COLO668 (cell line): Measurements from ENCODE around the gene CAT.

Experiments
- DNase-seq: peaks from one replicate; lab custom pipeline; 2025; ENCODE audit not compliant: unreplicated experiment; lab: John Stamatoyannopoulos, UW

CAT gene

DNA sequence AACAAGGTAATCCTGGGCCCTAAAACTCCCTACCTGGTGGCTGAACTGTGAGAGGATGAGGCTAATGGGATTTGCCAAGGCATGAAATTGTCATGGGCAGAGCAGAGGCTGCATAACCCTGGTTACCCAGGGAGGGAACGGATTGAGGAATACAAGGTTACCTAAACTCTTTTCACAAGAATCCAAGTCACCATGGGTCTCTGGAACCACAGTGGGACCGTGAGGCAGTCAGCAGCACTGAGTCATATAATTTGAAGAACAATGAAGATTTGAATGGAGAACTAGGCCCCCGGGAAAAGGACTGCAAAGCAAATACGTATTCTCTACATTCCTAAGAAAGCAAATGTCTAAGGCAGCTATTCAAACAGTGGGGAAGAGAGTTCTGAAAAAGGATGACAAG, 19.8 kb downstream of the CAT start:
- DNase-seq = no peak

DNA sequence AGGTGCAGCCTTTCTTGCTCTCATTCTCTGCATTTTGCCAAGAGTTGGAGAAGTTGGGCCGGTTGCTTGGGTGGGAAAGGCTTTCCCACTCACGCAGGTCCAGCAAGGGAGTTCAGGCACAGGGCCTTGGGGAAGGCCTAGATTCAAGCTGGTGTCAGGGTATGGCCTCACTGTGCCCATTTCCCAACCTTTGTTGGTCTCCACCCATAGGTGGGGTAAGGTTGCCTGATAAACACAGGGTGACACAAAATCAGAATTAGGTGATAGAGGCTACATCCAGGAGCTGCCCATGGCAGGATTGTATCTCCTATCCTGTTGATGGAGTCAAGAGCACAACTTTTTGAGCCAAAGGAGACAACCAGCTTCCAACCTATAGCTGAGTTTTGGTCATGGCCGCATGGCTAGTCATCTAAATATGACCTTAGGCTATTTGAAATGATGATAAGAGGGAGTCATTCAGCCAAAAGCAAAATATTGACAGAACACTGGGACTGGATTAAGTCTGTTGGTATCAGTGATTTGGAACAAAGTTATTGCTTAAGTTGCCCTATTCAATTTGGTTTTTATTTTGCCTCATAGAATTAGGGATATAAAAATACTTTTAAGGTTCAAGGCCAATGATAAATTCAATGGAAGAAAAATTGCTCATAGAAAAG, 20.9 kb downstream of the CAT start:
- DNase-seq = no peak

DNA sequence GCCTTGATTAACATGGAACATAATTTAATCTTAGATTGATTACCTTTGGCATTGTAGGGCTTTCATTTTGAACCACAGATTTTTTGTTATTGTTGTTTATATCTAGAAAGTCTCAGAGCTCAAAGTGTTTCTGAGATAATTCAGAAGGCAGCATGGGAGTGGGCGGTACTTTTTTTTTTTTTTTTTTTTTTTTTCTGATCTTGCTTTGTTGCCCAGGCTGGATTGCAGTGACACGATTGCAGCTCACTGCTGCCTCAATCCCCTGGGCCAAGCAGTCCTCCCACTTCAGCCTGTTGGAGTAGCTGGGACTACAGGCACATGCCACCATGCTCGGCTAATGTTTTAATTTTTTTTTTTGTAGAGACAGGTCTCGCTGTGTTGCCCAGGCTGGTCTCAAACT, 21.5 kb downstream of the CAT start:
- DNase-seq = no peak

DNA sequence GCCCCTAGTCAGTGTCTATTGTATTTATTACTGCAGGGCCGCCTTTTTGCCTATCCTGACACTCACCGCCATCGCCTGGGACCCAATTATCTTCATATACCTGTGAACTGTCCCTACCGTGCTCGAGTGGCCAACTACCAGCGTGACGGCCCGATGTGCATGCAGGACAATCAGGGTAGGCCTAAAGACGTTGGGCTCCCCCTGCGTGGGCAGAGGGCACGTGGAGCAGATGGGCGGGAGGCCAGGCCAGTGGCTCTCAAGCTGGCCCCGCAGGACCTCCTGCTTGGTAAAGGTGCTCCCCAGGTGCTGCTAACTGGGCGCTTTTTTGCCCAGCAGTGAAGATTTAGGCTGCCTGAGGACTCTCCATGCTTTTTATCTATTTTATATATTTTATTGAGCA, 22.5 kb downstream of the CAT start:
- DNase-seq = no peak

DNA sequence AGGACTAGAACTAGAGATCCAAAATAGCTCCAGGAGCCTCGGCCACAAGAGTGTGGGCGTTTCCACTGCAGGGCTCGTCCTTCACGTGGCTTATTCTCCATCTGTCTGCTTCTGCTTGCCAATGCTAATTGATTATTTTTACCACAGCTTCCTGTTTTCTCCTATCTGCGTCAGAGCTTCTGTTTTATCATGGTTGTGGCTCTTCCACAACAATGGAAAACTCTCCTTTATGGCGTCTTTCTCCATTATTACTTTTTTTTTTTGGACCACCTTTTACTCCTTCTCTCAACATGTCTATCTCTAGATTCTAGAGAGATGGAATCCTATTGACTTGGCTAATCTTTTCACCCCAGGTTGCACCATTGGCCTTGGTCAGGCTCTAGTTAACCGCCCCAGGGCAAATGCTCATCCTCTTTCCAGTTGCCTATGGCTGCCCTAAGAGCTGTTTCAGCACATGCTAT, 25.9 kb downstream of the CAT start:
- DNase-seq = no peak

DNA sequence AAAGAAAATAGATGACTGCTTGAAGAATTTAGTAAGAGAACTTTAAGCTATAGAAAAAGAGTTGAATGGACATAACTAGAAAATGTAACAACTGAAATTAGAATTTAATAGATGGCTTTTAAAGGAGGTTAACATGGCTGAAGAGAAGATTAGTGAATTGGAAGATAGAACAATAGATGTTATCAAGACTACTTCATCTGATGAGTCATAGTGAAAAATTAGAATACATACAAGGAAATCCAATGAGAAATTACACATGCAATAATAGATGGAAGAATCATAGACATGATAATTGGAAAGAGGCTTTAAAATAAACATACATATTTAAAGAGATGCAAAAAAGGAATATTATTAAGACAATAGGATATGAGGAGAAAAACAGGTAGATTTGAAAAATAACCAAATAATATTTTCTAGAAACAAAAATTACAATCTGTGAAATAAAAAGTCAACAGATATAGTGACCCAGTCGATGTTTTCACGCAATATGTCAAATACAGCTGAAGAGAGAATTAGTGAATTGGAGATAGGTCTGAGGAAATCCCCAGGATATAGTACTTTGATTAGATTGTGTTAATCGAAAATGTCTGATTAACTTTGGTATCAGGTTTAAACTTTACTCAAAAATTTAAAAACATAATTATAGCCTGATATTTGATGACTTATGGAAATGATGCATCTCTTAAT, 28.2 kb downstream of the CAT start:
- no peak for DNase-seq

DNA sequence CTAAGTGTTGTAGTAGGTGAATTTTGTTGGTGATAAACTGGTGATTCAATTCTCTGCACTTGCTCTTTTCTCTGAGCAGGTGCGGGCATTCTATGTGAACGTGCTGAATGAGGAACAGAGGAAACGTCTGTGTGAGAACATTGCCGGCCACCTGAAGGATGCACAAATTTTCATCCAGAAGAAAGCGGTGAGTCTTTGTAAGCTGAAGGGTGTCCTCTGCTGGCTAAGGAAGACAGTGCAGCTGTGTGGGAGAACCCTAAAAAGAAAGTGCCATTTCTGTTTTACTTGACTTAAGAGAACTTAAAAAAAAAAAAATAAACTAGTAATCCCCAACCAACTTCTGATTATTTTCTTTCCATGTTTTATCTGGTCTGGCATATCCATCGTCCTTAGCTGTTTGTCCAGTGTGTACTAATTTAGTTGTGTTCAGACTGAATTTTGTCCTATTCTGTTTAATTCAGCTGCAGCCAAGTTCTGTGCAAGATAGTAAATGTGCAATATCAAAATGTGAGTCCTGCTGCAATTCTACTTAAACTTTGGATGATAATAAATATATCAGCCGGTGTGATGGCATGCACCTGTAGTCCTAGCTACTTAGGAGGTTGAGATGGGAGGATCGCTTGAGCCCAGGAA, 29.6 kb downstream of the CAT start:
- DNase-seq = peak; percentile 7

DNA sequence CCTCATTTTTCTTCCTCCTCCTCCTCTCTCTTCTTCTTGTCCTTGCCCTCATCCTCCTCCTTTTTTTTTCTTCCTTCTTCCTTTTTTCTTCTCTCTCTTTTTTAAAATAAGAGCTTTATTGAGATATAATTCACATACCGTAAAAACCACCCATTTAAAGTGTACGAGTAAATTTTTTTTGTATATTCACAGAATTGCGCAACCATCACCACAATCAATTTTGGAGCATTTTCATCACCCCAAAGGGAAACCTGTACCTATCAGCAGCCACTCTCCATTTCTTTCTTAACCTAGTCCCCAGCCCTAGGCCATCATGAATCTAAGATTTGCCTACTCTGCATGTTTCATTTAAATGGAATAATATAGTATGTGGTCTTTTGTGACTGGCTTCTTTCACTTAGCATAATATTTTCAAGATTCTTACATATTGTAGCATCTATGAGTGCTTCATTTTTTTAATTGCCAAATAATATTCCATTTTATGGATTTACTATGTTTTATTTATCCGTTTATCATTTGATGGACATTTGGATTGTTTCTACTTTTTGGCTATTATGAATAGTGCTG, 35.0 kb downstream of the CAT start:
- no peak for DNase-seq

DNA sequence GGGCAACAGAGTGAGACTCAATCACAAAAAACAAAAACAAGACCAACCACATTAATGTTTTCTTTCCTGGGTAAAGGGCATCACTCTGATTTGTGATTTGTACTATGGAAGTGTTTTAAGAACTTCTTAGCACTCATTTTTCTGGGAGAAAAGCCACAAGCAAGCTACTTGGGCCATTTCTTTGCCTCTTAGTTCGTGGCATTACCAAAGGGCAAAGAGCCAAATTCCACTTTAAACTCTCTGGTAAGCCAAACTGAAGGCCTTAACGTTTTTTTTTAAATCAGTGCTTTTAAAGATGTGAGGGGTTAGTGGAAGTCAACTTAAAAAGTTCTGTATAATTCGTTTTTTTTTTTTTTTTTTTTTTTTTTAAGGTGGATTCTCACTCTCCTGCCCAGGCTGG, 36.9 kb downstream of the CAT start:
- DNase-seq = no peak

DNA sequence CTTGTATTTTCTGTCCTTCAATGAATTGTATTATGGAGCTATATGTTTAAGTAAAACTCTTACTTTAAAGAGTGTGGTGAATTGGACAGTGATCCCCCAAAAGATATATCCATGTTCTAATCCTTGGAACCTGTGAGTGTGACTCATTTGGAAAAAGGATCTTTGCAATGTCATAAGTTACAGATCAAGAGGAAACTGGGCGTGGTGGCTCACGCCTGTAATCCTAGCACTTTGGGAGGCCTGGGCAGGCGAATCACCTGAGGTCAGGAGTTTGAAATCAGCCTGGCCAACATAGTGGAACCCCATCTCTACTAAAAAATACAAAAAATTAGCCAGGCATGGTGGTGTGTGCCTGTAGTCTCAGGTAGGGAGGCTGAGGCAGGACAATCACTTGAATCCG, 38.1 kb downstream of the CAT start:
- DNase-seq = no peak

DNA sequence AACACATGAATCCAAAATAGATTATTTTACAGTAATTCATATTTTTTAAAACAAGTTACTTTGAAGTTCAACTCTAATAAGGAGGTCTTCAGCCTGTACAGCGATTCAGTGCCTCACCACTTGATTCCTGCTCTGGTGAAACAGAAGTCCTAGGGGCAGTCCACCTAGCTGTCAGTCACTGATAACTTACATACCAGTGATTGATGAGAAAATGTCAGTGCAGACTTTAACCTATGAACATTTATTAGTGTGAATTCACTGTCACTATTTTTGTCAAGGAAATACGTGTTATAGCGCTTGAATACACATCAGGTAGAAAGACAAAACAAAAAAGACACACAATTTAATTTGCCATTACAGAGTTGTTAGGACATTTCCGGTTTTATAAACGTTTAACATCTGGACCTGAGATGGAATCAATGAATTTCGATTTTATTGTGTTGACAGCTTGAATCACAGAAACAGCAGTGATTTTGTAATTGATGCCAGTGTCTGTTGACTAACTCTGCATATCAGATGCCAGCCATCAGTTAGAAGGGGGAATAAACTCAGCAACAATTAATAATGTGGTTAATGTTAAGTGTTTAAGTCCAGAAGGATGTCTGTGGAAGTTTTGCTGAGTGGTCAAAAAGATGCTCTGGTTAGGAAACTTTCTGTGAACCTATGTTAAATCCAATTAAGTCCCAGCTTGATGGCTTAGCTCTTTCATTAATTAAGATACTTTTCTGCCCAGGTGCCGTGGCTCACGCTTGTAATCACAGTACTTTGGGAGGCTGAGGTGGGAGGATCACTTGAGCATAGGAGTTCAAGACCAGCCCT, 40.3 kb downstream of the CAT start:
- no peak for DNase-seq

DNA sequence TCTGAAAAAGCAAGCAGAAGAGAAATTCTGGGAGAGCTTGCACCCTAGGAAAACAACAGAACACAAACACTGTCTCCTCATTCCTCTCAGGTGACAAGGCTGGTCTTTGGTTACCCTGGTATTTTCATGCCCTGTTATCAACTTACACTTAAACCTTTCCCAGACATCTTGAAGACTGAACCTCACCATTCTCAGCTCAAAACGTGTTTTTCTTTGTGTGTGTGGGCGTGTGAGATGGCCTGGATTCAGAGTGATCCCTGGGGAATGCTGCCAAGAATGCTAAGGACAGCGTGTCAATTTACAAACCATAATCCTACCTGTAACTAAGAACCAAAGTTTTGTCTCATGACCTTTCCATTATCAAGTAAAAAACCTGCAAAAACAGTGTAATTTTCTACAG, 41.6 kb downstream of the CAT start:
- DNase-seq = no peak

DNA sequence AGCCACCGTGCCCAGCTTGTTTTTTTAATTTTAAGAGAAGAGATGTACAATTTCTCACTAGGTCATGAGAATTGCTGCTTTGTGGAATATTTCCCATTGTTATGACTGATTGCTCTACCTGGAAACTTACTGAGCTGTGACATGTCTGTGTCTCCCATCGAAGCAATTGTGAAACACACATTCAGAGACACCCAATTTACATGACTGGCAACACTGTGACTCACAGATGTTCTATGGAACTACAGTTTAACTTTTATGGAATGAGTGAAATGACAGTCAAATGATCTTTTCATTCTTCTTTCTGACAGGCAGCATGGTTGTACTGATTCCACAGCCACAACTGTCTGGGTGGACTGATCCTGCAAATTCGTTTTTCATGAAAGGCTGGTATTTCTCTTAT, 42.6 kb downstream of the CAT start:
- no peak for DNase-seq

DNA sequence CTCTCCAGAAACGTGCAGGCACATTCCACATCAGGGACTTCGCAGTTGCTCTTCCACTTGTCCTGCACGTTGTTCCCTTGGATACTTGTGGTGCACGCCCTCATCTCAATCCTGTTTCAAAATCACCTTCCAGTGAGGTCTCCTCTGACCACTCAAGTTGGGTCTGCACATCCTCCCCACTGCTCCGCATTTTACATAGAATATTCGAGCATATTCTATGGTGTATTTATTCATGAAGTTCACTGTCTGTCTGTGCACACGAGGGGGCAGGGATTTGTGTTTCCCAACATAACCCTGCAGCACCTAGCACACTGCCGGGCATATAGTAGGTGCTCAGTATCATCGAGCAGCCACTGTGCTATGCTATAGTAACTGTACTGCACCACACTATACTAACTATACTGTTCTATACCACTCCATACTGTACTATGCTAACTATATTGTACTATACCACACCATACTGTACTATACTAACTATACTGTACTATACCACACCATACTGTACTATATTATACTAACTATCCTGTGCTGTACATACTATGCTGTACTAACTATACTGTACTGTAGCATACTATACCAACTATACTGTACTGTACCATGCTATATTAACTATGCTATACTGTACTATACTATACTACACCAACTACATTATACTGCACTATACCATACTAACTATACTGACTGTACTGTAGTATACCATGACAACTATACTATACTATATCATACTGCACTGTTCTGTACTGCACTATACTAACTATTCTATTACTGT, 44.6 kb downstream of the CAT start:
- no peak for DNase-seq

DNA sequence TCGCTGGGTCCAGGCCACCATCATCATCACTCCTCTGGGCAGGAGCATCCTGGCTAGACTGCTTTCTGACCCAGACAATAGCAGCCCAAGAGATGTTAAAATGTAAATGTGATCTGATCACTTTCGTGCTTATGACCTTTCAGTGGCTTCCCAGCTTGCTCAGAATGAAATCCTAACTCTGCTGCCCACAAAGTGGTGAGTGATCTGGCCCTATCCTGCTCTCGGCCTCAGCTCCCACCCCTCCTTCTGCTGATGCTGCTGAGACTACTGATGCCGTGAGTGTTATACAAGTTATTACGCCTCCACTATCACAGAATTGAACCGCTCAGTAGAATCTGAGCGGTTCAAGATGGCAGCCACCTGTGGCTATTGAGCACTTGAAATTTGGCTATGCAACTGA, 48.7 kb downstream of the CAT start:
- DNase-seq = no peak

DNA sequence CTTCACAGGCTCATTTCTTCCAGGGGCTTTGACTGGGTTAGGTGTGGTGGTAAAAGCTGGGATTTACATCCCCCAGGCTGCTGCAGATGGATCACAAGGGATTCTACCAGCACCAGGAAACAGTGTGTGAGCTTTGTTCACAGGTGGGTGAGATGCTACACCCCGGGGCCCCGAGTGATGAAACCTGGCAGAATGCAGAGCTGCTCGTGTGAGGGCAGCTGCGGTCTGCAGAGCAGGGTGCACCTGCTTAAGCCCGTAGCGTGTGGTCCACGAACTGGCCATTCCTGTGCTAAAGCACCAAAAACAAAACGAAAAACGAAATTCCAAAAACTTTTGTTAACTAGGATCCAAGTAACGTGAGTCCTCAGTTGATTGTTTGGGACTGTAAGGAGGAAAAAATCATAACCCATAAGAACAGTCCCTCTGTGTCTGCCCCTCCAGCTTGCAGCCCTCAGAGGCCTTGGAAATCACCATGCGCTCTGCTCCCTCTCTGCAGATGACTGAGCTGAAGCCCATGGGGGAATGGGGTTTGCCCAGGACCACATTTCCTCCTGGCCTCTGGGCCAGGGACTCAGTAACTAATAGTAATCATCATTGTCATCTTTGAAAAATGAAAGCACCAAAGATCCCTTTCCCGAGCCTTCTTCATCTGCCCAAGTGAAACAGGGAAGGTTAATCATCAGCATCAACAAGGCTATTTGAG, 50.3 kb downstream of the CAT start:
- no peak for DNase-seq

DNA sequence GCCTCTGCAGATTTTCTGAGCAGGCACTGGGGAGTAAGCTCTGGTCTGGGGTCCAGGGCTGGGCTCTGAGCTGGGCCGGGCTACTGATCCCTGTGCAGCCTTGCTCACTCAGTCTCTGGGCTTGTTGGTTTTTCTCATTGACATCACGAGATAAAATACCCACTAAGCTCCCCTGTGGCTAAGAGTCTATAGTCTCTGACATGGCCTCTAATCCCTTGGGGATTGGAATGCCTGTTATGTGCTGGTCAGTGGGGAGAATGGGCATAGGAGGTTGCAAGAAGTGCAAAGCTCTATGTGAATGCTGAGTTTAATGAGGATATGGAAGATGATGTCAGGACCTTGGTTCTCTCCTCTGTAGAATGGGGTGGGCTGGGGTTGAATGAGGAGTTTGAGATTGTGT, 51.6 kb downstream of the CAT start:
- no peak for DNase-seq

DNA sequence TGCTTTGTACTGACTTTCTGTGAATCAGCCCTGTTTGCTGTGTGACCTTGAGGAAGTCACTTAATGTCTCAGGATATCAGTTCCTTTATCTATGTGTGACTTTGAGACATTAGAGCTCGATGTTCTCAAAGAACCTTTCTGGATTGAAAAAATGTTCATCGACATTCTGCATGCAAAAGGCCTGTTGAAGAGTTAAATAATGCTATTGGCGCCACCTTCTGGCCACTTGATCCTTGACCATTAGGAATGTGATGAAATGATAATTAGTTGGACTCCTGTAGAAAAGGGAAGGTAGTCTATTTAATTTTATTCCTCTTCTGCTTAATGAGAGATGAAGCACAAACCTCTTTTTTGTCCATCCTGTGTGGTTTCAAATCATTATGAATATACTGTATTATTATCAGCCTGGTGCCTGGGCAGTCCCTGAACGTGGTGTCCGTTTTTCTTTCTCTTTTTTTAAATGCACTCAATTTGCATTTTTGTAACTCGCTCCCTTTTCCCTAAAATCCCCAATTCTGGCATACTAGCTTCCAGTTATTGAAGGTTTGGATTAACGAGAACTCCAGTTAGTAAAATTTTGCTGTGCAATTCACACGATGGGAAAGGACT, 54.2 kb downstream of the CAT start:
- DNase-seq = peak; percentile 70

DNA sequence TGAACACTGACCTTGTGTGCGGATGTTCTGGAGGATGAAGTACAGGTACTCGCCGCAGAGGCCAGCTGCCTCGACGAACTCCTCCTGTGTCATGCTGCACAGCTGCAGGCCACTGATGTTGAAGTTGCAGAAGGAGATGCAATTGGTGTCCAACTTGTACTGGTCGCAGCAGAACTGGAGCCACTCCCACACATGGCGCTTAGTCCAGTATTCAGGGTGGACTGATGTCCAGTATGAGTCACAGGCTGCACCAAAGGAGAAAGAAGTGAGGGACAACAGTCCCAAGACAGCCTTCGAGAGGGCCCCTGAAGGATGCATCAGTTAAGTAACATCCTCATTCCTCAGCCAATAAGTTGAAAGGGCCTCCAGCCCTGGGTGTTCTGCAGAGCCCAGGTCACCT, 54.7 kb downstream of the CAT start:
- DNase-seq = no peak
